ENCODE results near the gene PAX5. TPM values are rescaled to one million over a fixed set of nuclear protein-coding genes. Genes with fewer than 3 reads are reported as not detected.

Gene PAX5
- total and polyA plus RNA-seq, 2 donors (not counting 1 experiment from before 2014, with no cell fraction given) = 196 to 275 TPM

- no peak overlapping the region for H3K4me3 Mint-ChIP-seq
- Histone ChIP-seq H3K4me3 (ENCODE audit: control extremely low read depth in 1 of 5, extremely low read depth in 1 of 5, insufficient read depth in 1 of 5, low read depth in 2 of 5, low read length in 4 of 5) (no peak overlapping the region), H2AFZ (ENCODE audit: insufficient read depth, low read depth, low read length, poor library complexity, severe bottlenecking) (no peak overlapping the region), H3K27me3 (replicated peaks in 1 of 4; ENCODE audit: control extremely low read depth in 1 of 4, control insufficient read depth in 3 of 4, insufficient read depth in 4 of 4, low read length in 3 of 4) (no peaks in the 10 kb centered on the region), H3K79me2 (ENCODE audit: control insufficient read depth, insufficient read depth, low read length) (peaks cover 98% of the 10 kb centered on the region), H3K27ac (ENCODE audit: low read length in 2 of 2) (no peak overlapping the region), H4K20me1 (ENCODE audit: control insufficient read depth, insufficient read depth, low read length, poor library complexity, severe bottlenecking) (peaks cover 96% of the 10 kb centered on the region), H3K9ac (ENCODE audit: low read length) (no peak overlapping the region), H3K4me1 (ENCODE audit: control insufficient read depth in 2 of 2, insufficient read depth in 2 of 2, low read length in 2 of 2) (peaks cover 4 to 19% of the 10 kb centered on the region in 2 donors), H3K36me3 (replicated peaks in 1 of 2; ENCODE audit: control extremely low read depth in 1 of 2, control insufficient read depth in 1 of 2, extremely low read depth in 1 of 2, insufficient read depth in 2 of 2, low read length in 1 of 2) (peaks cover 0 to 90% of the 10 kb centered on the region in 2 experiments), H3K9me3 (ENCODE audit: control extremely low read depth in 1 of 3, control insufficient read depth in 2 of 3, insufficient read depth in 1 of 3, low read length in 2 of 3) (no peaks in the 10 kb centered on the region), H3K4me2 (replicated peaks; ENCODE audit: low read depth, low read length, poor library complexity, severe bottlenecking) (no peak overlapping the region)
- POLR2A ChIA-PET = interaction anchor here (1.2 kb wide), 1 partner anchor 485 kb away, joined by 3 read pairs; no protein-coding TSS in a partner anchor
- CTCF ChIA-PET = interaction anchor here (0.7 to 4.4 kb wide), 5 partner anchors 8 to 484 kb away, joined by 3 to 18 read pairs (median 3); no protein-coding TSS in a partner anchor
- H3K4me1 Mint-ChIP-seq = peaks cover 48% of the 10 kb centered on the region
- intact Hi-C loops (cut with micrococcal nuclease) = no loop called here
- DNase-seq (no peak), ATAC-seq (ENCODE audit: low read depth) (no peak)
- H3K27ac Mint-ChIP-seq = peak overlapping the region; percentile 84
- 95% methylated on average over 19 of the region's 20 CpGs for WGBS (ENCODE audit: insufficient coverage)
- no peaks in the 10 kb centered on the region for H3K27me3 Mint-ChIP-seq
- TF ChIP-seq CTCF (IDR thresholded peaks at IDR 0.05) (no peak), EZH2 (IDR thresholded peaks at IDR 0.05; ENCODE audit: borderline replicate concordance, insufficient read depth, low read depth, low read length, poor library complexity, severe bottlenecking) (no peak)
- H3K9me3 Mint-ChIP-seq (ENCODE audit: insufficient read depth) = no peaks in the 10 kb centered on the region
These were observed 168.1 kb downstream of the PAX5 start for GRCh38 chr9:36865731-36866635.

Data from B cell (primary cell).